Fibroblast of the conjunctiva (primary cell): ENCODE results near the gene SAXO1.
"Not testable (repeated sequence)": the region's sequence is repeated elsewhere in the genome, so short reads cannot be mapped to it uniquely, and the experiment has no call there.

Source experiments
- DNase-seq: peaks from one replicate; pipeline ENCODE4 v3.0.0-alpha.2; 2010; ENCODE audit warnings: low read depth

Gene SAXO1

DNA sequence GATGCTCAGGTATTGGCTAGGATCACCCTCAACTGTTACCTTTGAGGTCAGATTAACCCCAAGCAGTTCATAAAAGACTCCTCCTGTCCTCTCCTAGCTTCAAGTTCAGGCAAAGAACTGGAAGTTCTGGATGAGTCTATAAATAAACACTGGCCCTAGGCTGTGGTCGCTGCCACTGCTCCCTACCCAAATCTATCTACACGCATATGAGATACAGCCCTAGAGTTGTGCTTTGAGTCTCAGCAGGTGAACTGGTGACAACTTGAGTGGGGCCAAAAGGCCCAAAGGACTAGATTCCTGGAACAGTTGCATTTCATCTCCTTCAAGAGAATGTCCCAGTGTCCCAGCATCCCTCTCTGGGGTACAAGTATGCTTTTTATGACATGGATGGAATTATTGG lies 62.6 kb downstream of the SAXO1 start:
- DNase-seq: no peak

DNA sequence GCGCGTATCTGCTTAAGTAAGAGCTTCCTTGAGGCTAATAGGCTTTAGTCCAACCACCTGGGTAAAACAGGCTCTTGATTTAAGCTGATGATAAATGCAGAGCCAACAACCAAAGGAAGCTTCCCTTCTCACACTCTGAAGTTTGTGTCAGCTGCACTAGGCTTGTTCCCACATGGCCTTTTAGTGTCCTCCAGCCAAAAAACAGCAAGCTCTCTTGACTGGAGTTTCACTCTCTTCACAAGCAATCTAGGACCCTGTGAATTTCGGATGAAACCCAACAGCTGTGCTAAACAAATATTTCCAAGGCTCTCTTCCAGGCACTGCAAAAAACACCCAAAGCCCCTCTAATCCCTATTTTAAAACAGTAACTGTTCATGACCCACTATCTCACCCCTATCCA lies 63.9 kb downstream of the SAXO1 start:
- no peak for DNase-seq

DNA sequence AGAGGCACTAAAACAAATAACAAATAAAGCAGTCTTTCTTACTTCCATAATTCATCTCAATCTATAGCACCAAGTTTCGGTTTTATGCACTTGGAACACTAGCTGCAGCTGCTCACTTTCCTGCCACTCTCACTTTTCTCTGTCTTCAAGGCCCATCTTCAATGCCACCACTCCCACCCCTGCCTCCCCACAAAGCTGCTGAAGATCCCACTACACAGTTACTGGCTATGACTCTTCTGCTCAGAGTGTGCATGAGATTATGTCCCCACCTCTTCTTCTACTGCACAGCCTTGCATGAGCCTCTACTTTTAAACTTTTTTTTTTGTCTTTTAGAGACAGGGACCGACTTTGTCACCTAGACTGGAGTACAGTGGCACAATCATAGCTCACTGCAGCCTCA lies 77.4 kb downstream of the SAXO1 start:
- no peak for DNase-seq

GRCh38 chr9:18951936-18952335 lies 81.1 kb downstream of the SAXO1 start:
- DNase-seq: no peak

DNA sequence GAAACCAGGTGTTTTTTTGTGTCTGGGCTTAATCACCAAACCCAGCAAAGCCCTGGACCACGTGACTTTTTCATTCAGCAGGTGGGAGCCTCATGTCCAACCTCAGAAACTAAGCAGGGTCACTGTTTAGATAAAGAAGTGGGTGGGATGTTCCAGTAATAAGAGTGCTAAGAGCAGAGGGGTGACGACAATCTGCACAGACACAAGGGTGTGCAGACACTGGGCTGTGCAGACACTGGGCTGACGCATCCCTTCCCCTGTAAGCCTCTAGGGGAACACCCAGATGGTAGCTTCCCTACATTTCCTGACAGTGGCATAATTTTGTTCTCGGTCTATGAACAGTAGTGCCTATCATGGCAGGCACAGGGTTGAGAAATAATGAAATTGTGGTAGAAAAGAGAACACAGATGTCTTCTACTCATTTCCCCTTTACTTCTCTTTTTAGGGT lies 85.1 kb downstream of the SAXO1 start:
- DNase-seq: no peak

- DNase-seq: no peak
These were observed 90.2 kb downstream of the SAXO1 start for GRCh38 chr9:18942801-18943200.

- no peak for DNase-seq
These were observed 91.8 kb downstream of the SAXO1 start for GRCh38 chr9:18941060-18941740.

DNA sequence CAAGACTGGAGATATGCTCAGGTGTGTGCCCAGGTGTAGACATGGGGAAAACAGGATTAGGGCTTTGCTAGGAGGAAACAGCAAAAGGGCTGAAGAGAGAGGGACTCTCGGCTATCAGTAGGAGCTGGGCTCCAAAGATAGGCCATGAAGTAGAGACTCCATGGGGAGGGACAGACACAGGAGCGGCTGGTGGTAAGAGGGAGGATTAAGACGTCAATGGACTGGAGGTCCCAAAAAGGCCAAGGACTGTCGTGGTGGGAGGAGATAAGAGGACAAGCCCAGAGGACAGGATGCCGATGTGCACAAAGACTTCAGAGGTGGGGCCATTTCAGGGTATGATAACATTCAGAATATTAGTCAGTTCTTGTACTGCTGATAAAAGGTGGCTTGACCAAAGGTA lies 93.1 kb downstream of the SAXO1 start:
- no peak for DNase-seq

DNA sequence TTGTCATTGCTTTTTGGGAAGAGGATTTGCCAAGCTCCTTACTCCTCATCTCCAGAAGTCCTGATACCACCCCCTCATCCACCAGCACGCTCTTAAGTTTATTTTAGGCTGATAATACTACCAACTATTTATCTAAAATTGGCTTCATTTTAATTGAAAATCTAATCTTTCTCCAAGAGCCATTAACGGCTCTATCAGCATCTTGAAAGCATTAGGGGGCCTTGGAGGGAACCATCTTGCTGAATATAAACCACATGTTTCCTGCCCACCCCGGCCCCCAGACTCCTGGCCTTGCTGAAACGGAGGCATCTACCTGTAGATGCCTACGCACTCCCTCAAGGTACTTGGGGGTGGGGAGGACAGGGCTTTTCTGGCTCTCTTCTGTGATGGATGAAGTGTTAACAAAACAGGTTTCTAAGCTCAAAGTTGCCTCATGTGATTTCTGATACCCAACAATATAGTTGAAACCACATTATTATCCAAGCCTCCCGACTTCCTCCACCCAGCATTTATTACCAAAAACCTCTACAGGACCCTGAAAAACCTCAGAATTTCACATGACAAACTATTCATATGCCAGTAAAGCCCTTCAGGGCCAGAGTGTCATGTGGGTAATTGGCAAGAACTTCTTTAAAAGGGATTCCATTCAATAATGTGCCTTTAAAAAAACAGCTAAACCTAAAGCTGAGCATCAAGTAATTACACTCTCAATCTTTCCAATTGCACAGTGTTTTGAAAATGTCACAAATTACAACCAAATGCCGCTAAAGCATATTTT lies 96.7 kb downstream of the SAXO1 start:
- no peak for DNase-seq

GRCh38 chr9:18935541-18935940 lies 97.5 kb downstream of the SAXO1 start:
- DNase-seq: no peak

- not testable (repeated sequence) for DNase-seq
These were observed 102.4 kb downstream of the SAXO1 start for GRCh38 chr9:18930611-18931010.

- no peak for DNase-seq
These were observed 104.3 kb downstream of the SAXO1 start for GRCh38 chr9:18928711-18929110.

DNA sequence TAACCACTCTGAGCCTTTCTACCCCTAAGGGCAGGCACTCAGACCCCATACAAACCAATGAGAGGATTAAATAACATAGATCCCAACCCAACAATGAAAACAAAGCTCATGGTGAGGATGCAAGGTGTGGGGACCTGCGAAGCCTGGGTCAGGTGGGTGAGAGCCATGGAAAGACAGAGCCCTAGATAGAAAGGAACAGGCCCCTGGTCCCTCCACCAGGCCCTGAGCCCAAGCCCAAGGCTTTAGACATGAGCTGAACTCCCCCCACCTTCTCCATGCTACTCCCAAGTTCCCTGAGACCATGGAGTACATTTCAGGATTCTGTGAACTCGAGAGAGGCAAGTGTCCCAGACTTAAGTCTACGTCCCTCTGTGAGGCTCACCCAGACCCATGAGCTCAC lies 106.5 kb downstream of the SAXO1 start:
- no peak for DNase-seq

DNA sequence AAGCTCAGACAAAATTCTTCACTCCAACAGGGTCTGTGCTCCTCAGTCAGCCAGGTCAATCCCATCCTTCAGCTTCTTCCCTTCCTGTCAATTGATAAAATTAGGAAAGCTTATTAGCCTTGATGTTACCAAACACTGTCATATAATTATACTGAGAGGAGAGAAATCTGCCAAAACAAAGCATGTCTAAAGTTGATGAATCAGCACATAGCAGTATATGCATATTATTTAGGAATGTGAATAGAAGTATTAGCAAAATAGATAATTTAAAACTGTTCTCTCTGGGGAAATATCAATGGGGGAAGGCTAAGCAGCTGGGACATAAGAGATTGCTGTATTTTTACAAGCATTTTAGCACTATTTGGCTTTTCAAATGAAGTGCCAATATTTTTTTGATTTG lies 107.1 kb downstream of the SAXO1 start:
- DNase-seq: no peak

- DNase-seq: no peak
These were observed 109.2 kb downstream of the SAXO1 start for GRCh38 chr9:18923671-18924430.

DNA sequence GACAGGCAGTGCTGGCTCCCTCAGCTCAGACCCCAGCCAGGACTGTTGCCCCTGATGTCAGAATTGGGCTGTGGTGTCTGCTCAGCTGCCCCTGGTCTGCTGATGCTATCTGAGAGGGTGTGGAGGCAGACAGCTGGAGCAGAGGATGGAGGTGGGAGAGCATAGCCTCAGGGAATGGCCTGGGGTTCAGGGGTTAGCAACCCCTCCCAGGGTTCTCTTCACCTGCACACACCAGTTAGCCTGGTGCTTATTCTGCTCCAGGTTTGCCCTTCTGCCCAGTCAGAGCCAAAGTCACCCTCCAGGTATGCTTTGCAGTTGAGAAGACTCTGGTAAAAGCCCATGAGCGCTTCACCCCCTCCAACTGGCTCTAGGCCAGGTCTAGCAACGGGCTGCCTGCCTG lies 109.8 kb downstream of the SAXO1 start:
- no peak for DNase-seq

- DNase-seq: no peak
These were observed 110.7 kb downstream of the SAXO1 start for GRCh38 chr9:18922161-18922885.

DNA sequence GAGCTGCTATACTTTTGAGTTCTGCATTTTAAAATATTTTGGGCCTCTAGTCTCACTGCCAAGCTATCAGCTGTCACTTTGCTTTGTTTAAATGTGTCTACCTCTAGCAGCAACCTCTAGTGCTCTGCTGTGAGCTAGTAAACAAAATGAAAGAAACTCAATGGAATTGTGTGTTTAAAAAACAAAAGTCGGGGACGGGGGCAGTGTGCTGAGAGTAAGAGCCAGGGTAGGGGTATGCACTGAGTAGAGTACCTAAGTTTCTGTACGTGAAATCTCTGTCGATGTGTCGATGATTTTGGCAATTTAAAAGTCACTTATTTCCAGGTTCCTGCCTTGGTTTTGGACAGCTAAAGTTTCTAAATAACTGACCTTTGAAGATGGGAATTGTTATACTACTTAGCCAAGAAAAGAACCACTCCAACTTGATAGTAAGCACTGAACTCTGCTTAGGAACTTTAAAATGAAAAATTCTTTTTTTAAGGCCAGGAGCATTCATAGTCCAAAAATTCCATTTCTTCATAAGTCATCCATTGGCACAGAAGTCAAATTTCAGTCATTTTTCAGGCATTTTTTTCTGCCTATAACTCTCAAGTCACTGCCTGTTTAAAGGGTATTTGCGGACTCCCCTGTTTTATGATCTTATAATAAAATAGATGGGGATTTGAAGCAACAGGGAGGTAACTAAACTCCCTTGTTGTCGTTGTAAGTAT lies 111.5 kb downstream of the SAXO1 start:
- DNase-seq: no peak

DNA sequence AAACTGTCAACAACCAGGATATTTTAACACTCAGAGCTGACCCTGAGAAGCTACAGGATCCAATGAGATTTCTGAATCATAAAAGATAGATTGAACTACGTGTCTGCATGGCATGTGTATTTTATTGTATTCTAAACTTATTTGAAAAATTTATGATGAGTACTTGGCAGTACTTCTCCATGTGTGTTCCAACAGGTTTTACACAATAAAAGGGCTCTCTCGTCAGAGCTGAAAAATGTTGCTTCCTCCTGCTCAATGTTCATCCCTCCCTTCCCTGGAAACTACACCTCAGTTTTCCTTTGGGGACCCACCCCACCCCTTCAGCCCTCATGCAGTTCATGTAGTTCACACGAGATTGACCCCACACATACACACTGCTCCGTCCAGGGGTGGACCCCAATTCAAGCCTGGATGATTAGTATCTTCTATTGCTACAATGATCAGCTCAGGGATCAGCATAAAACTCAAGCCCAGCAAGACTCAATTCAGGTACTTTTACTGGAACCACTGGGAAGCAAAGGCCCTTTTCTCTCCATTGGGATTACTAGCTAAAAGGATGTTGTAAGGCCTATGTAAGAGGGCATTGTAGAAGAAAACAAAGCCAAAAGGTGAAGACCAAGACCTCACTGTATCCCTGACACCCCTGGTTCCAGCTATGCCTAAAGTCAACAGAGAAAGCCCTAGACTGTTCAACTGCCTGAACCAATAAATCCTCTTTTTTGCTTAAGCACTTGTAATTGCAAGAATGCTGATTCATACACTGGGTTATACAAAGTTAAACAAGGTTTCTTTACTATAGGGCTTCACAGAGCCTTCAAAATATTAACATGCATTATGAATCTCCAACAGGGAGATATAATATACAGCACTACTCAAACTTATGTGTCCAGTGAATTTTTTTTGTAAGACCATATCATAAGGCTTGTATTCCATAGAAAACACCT lies 112.6 kb downstream of the SAXO1 start:
- DNase-seq: no peak

- no peak for DNase-seq
These were observed 121.2 kb downstream of the SAXO1 start for GRCh38 chr9:18911714-18912342.
